Mucosa of gallbladder (tissue), 1 donor: ENCODE data around the gene TUSC2. TPM values are rescaled to one million over a fixed set of nuclear protein-coding genes. Genes with fewer than 3 reads are reported as not detected.
"Not testable (repeated sequence)": the region's sequence is repeated elsewhere in the genome, so short reads cannot be mapped to it uniquely, and the experiment has no call there.

Experiments used
- DNase-seq: peaks from one replicate; pipeline ENCODE4 v3.0.0-alpha.2; 2020; ENCODE audit warnings: low spot score
- total RNA-seq: library from RNA; stranded (reverse); gene quantifications from one replicate; pipeline ENCODE4 v1.2.1, GENCODE V29; 2021
- donor health status: DM: no; HTN: no; CAD: no.

The TUSC2 gene
- total RNA-seq, 1 donor from 2014 or later: 42.5 TPM

GRCh38 chr3:50318615-50319014 lies 9.4 kb downstream of the TUSC2 start:
- DNase-seq: no peak

GRCh38 chr3:50318163-50318562 lies 9.9 kb downstream of the TUSC2 start:
- no peak for DNase-seq

GRCh38 chr3:50317300-50317699 lies 10.7 kb downstream of the TUSC2 start:
- peak; percentile 60 for DNase-seq

- DNase-seq: peak; percentile 90
Measured at GRCh38 chr3:50316657-50317242, 11.3 kb downstream of the TUSC2 start.

- no peak for DNase-seq
Measured at GRCh38 chr3:50314816-50315215, 13.2 kb downstream of the TUSC2 start.

- DNase-seq: no peak
Measured at GRCh38 chr3:50314342-50314741, 13.7 kb downstream of the TUSC2 start.

- DNase-seq: not testable (repeated sequence)
Measured at GRCh38 chr3:50312041-50312440, 16.0 kb downstream of the TUSC2 start.

GRCh38 chr3:50304601-50305000 lies 23.4 kb downstream of the TUSC2 start:
- DNase-seq: no peak

GRCh38 chr3:50303013-50303815 lies 24.8 kb downstream of the TUSC2 start, which contains the start of gene HYAL1:
Gene HYAL1 (minus strand): TSS chr3:50303574. CDS start chr3:50302956, 618 bp downstream.
- peak; percentile 79 for DNase-seq

- DNase-seq: no peak
Measured at GRCh38 chr3:50302095-50303012, 25.7 kb downstream of the TUSC2 start.

GRCh38 chr3:50300681-50301254 lies 27.3 kb downstream of the TUSC2 start:
- no peak for DNase-seq

- no peak for DNase-seq
Measured at GRCh38 chr3:50299929-50300680, 27.9 kb downstream of the TUSC2 start.

- DNase-seq: no peak
Measured at GRCh38 chr3:50299638-50299928, 28.4 kb downstream of the TUSC2 start.

- peak; percentile 100 for DNase-seq
Measured at GRCh38 chr3:50298836-50299637, 29.0 kb downstream of the TUSC2 start, which contains the start of the genes HYAL3 and NAA80. Gene HYAL3 (minus strand): TSS chr3:50299405. CDS start chr3:50295602, 3,803 bp downstream. Gene NAA80 (minus strand): TSS chr3:50299405. CDS start chr3:50297463, 1,942 bp downstream.

- DNase-seq: no peak
Measured at GRCh38 chr3:50297896-50298725, 29.9 kb downstream of the TUSC2 start.

- no peak for DNase-seq
Measured at GRCh38 chr3:50297384-50297775, 30.6 kb downstream of the TUSC2 start.

- DNase-seq: no peak
Measured at GRCh38 chr3:50296721-50297383, 31.2 kb downstream of the TUSC2 start.

- DNase-seq: no peak
Measured at GRCh38 chr3:50295553-50296431, 32.2 kb downstream of the TUSC2 start.
